ENCODE measurements around the gene S1PR3. TPM values are rescaled to one million over a fixed set of nuclear protein-coding genes. Genes with fewer than 3 reads are reported as not detected.

S1PR3 gene
- total RNA-seq, 1 donor: 31.1 TPM

- no peak overlapping the region for H3K4me3 ChIP-seq (ENCODE audit: low read depth, low read length)
- no peak for DNase-seq (ENCODE audit: low read depth)
- TF ChIP-seq CTCF (IDR thresholded peaks at IDR 0.05; ENCODE audit: insufficient read depth, low read length): no peak
Observed at GRCh38 chr9:88975966-88976889, 15.0 kb upstream of the S1PR3 start.

GRCh38 chr9:88976890-88977257 is 14.4 kb upstream of the S1PR3 start:
- no peak overlapping the region for H3K4me3 ChIP-seq (ENCODE audit: low read depth, low read length)
- TF ChIP-seq CTCF (IDR thresholded peaks at IDR 0.05; ENCODE audit: insufficient read depth, low read length): no peak
- DNase-seq (ENCODE audit: low read depth): no peak

GRCh38 chr9:88978034-88978433 is 13.2 kb upstream of the S1PR3 start:
- no peak for DNase-seq (ENCODE audit: low read depth)
- H3K4me3 ChIP-seq (ENCODE audit: low read depth, low read length): no peak overlapping the region
- no peak for TF ChIP-seq CTCF (IDR thresholded peaks at IDR 0.05; ENCODE audit: insufficient read depth, low read length)

GRCh38 chr9:88979021-88979420 is 12.2 kb upstream of the S1PR3 start:
- no peak overlapping the region for H3K4me3 ChIP-seq (ENCODE audit: low read depth, low read length)
- no peak for DNase-seq (ENCODE audit: low read depth)
- TF ChIP-seq CTCF (IDR thresholded peaks at IDR 0.05; ENCODE audit: insufficient read depth, low read length): no peak

- no peak overlapping the region for H3K4me3 ChIP-seq (ENCODE audit: low read depth, low read length)
- DNase-seq (ENCODE audit: low read depth): no peak
- no peak for TF ChIP-seq CTCF (IDR thresholded peaks at IDR 0.05; ENCODE audit: insufficient read depth, low read length)
Observed at GRCh38 chr9:88979791-88980190, 11.5 kb upstream of the S1PR3 start.

GRCh38 chr9:88980740-88981203 is 10.5 kb upstream of the S1PR3 start:
- no peak overlapping the region for H3K4me3 ChIP-seq (ENCODE audit: low read depth, low read length)
- DNase-seq (ENCODE audit: low read depth): peak; percentile 97
- no peak for TF ChIP-seq CTCF (IDR thresholded peaks at IDR 0.05; ENCODE audit: insufficient read depth, low read length)

Measured in fibroblast of the aortic adventitia (primary cell).